CD8-positive, alpha-beta memory T cell (primary cell): ENCODE data around the gene TBC1D22A. TPM values are rescaled to one million over a fixed set of nuclear protein-coding genes. Genes with fewer than 3 reads are reported as not detected.

Source experiments
- CTCF ChIA-PET: fragments of 350-600 bp; sonication (Branson Sonifier 250); formaldehyde crosslinking; loops from one replicate; lab custom pipeline; 2021; ENCODE audit warnings: antibody characterized with exemption; lab: Charles Lee
- POLR2A ChIA-PET: fragments of 350-600 bp; sonication (Branson Sonifier 250); formaldehyde crosslinking; loops from one replicate; lab custom pipeline; 2021; ENCODE audit warnings: antibody characterized with exemption; lab: Charles Lee
- DNase-seq, 5 donors: peaks; one replicate each; pipeline versions ENCODE4 v3.0.0 to v3.0.0-alpha.2; 2020 to 2022; ENCODE audit warnings: mixed read lengths in 1 of 5
- H3K27ac ChIP-seq: one replicate; pipeline ENCODE4 v1.7.0; 2013; ENCODE audit warnings: low read depth, mild to moderate bottlenecking, low read length, moderate library complexity
- H3K27me3 ChIP-seq: 2 replicates; pipeline ENCODE4 v1.7.0; 2013; ENCODE audit warnings: low read length, mild to moderate bottlenecking; ENCODE audit not compliant: insufficient read depth, poor library complexity, severe bottlenecking
- H3K36me3 ChIP-seq: 2 replicates; pipeline ENCODE4 v1.7.0; 2013; ENCODE audit warnings: mild to moderate bottlenecking, low read length, moderate library complexity; ENCODE audit not compliant: insufficient read depth
- H3K4me1 ChIP-seq: 2 replicates; pipeline ENCODE4 v1.7.0; 2013; ENCODE audit warnings: mild to moderate bottlenecking, low read length, moderate library complexity; ENCODE audit not compliant: insufficient read depth
- H3K4me3 ChIP-seq: 2 replicates; pipeline ENCODE4 v1.7.0; 2013; ENCODE audit warnings: mild to moderate bottlenecking, low read length
- H3K9me3 ChIP-seq: 2 replicates; pipeline ENCODE4 v1.7.0; 2013; ENCODE audit warnings: mild to moderate bottlenecking, low read length
- H3K27ac Mint-ChIP-seq, 8 donors: one replicate each; pipeline ENCODE4 v1.8.0; 2020 to 2021; ENCODE audit warnings: mixed read lengths in 8 of 8, mild to moderate bottlenecking in 6 of 8, inconsistent platforms in 3 of 8, moderate library complexity in 3 of 8
- H3K27me3 Mint-ChIP-seq, 2 donors: one replicate each; pipeline ENCODE4 v1.8.0; 2020 to 2021; ENCODE audit warnings: mixed read lengths in 2 of 2, mild to moderate bottlenecking in 1 of 2, moderate library complexity in 1 of 2
- H3K36me3 Mint-ChIP-seq, 3 donors: one replicate each; pipeline ENCODE4 v1.8.0; 2020 to 2021; ENCODE audit warnings: mixed read lengths in 3 of 3, inconsistent platforms in 1 of 3, mild to moderate bottlenecking in 1 of 3
- H3K4me1 Mint-ChIP-seq, 3 donors: one replicate each; pipeline ENCODE4 v1.8.0; 2020 to 2021; ENCODE audit warnings: mixed read lengths in 3 of 3, inconsistent platforms in 1 of 3, mild to moderate bottlenecking in 1 of 3
- H3K4me3 Mint-ChIP-seq, 7 donors: one replicate each; pipeline ENCODE4 v1.8.0; 2020 to 2021; ENCODE audit warnings: mixed read lengths in 7 of 7, mild to moderate bottlenecking in 6 of 7, moderate library complexity in 4 of 7, inconsistent platforms in 2 of 7
- H3K9me3 Mint-ChIP-seq, 5 donors: one replicate each; pipeline ENCODE4 v1.8.0; 2020 to 2022; ENCODE audit warnings: mixed read lengths in 5 of 5, mild to moderate bottlenecking in 3 of 5, moderate library complexity in 2 of 5, inconsistent platforms in 1 of 5
- polyA plus RNA-seq: library from polyadenylated mRNA; unstranded; fragments of 300-500 nt; fragmentation: Illumina TruSeq; gene quantifications from one replicate; pipeline ENCODE4 v1.2.3, GENCODE V29; 2021
- total RNA-seq, 2 experiments: library from RNA; stranded (reverse); gene quantifications; one replicate each; pipeline ENCODE4 v1.2.3, GENCODE V29; 2021

The TBC1D22A gene
- total and polyA plus RNA-seq, 3 experiments from 2014 or later, result 26.6 to 34.8 (median 34.0) TPM

GRCh38 chr22:47061226-47061625 is 298.8 kb downstream of the TBC1D22A start:
- no peaks in the 10 kb centered on the region for H3K9me3 Mint-ChIP-seq
- Histone ChIP-seq H3K9me3 (no peaks in the 10 kb centered on the region), H3K4me3 (no peak overlapping the region), H3K36me3 (no peaks in the 10 kb centered on the region), H3K27me3 (no peaks in the 10 kb centered on the region), H3K27ac (no peak overlapping the region), H3K4me1 (no peaks in the 10 kb centered on the region)
- ChIA-PET POLR2A (no interaction called here), CTCF (no interaction called here)
- DNase-seq, result peak in 1 of 5 donors; percentile 32
- no peak overlapping the region for H3K4me3 Mint-ChIP-seq
- H3K36me3 Mint-ChIP-seq, result peaks cover 0 to 79% (median 15%) of the 10 kb centered on the region in 3 donors
- peaks cover 0 to 20% (median 12%) of the 10 kb centered on the region in 3 donors for H3K4me1 Mint-ChIP-seq
- H3K27me3 Mint-ChIP-seq, result no peaks in the 10 kb centered on the region
- no peak overlapping the region for H3K27ac Mint-ChIP-seq

- Histone ChIP-seq H3K4me3 (no peak overlapping the region), H3K4me1 (no peaks in the 10 kb centered on the region), H3K36me3 (no peaks in the 10 kb centered on the region), H3K9me3 (no peaks in the 10 kb centered on the region), H3K27me3 (no peaks in the 10 kb centered on the region), H3K27ac (no peak overlapping the region)
- Mint-ChIP-seq H3K4me3 (no peak overlapping the region), H3K36me3 (peaks cover 0 to 71% (median 15%) of the 10 kb centered on the region in 3 donors), H3K4me1 (peaks cover 5 to 23% (median 12%) of the 10 kb centered on the region in 3 donors), H3K9me3 (no peaks in the 10 kb centered on the region), H3K27ac (no peak overlapping the region), H3K27me3 (no peaks in the 10 kb centered on the region)
- peak in 1 of 5 donors; percentile 35 for DNase-seq
- ChIA-PET POLR2A (no interaction called here), CTCF (no interaction called here)
Observed at GRCh38 chr22:47062126-47062525, 299.7 kb downstream of the TBC1D22A start.

GRCh38 chr22:47063071-47063509 is 300.6 kb downstream of the TBC1D22A start:
- H3K4me3 Mint-ChIP-seq, result no peak overlapping the region
- no peaks in the 10 kb centered on the region for H3K27me3 ChIP-seq
- H3K9me3 Mint-ChIP-seq, result no peaks in the 10 kb centered on the region
- peaks cover 0 to 65% (median 13%) of the 10 kb centered on the region in 3 donors for H3K36me3 Mint-ChIP-seq
- DNase-seq, result peak in 1 of 5 donors; percentile 45
- H3K27me3 Mint-ChIP-seq, result no peaks in the 10 kb centered on the region
- ChIA-PET CTCF (no interaction called here), POLR2A (no interaction called here)
- no peaks in the 10 kb centered on the region for H3K36me3 ChIP-seq
- H3K27ac ChIP-seq, result no peak overlapping the region
- no peaks in the 10 kb centered on the region for H3K4me1 ChIP-seq
- H3K4me3 ChIP-seq, result no peak overlapping the region
- no peaks in the 10 kb centered on the region for H3K9me3 ChIP-seq
- peak overlapping the region in 2 of 8 donors; percentile 0 to 70 for H3K27ac Mint-ChIP-seq
- peaks cover 14 to 32% (median 15%) of the 10 kb centered on the region in 3 donors for H3K4me1 Mint-ChIP-seq

- Histone ChIP-seq H3K9me3 (no peaks in the 10 kb centered on the region), H3K27ac (no peak overlapping the region), H3K4me3 (no peak overlapping the region), H3K36me3 (no peaks in the 10 kb centered on the region), H3K27me3 (no peaks in the 10 kb centered on the region), H3K4me1 (no peaks in the 10 kb centered on the region)
- Mint-ChIP-seq H3K4me1 (peaks cover 19 to 38% (median 20%) of the 10 kb centered on the region in 3 donors), H3K9me3 (no peaks in the 10 kb centered on the region), H3K27ac (no peak overlapping the region), H3K36me3 (peaks cover 0 to 62% (median 15%) of the 10 kb centered on the region in 3 donors), H3K27me3 (no peaks in the 10 kb centered on the region), H3K4me3 (no peak overlapping the region)
- ChIA-PET CTCF (no interaction called here), POLR2A (no interaction called here)
- no peak for DNase-seq
Observed at GRCh38 chr22:47063606-47064005, 301.2 kb downstream of the TBC1D22A start.

- H3K9me3 ChIP-seq, result no peaks in the 10 kb centered on the region
- no peaks in the 10 kb centered on the region for H3K4me1 ChIP-seq
- H3K4me3 ChIP-seq, result no peak overlapping the region
- CTCF ChIA-PET, result no interaction called here
- no peak overlapping the region for H3K27ac ChIP-seq
- no peaks in the 10 kb centered on the region for H3K9me3 Mint-ChIP-seq
- H3K36me3 ChIP-seq, result no peaks in the 10 kb centered on the region
- H3K4me1 Mint-ChIP-seq, result peaks cover 21 to 39% (median 22%) of the 10 kb centered on the region in 3 donors
- H3K27ac Mint-ChIP-seq, result no peak overlapping the region
- POLR2A ChIA-PET, result no interaction called here
- H3K36me3 Mint-ChIP-seq, result peaks cover 0 to 58% (median 16%) of the 10 kb centered on the region in 3 donors
- H3K27me3 ChIP-seq, result no peaks in the 10 kb centered on the region
- DNase-seq, result no peak
- H3K27me3 Mint-ChIP-seq, result no peaks in the 10 kb centered on the region
- H3K4me3 Mint-ChIP-seq, result no peak overlapping the region
Observed at GRCh38 chr22:47064016-47064415, 301.6 kb downstream of the TBC1D22A start.

GRCh38 chr22:47064416-47064815 is 302.0 kb downstream of the TBC1D22A start:
- no peaks in the 10 kb centered on the region for H3K27me3 ChIP-seq
- no peaks in the 10 kb centered on the region for H3K4me1 ChIP-seq
- Mint-ChIP-seq H3K36me3 (peaks cover 0 to 54% (median 16%) of the 10 kb centered on the region in 3 donors), H3K27ac (no peak overlapping the region), H3K4me3 (no peak overlapping the region), H3K27me3 (no peaks in the 10 kb centered on the region), H3K9me3 (no peaks in the 10 kb centered on the region), H3K4me1 (peaks cover 21 to 39% (median 22%) of the 10 kb centered on the region in 3 donors)
- ChIA-PET CTCF (no interaction called here), POLR2A (no interaction called here)
- H3K9me3 ChIP-seq, result no peaks in the 10 kb centered on the region
- no peak overlapping the region for H3K27ac ChIP-seq
- DNase-seq, result no peak
- no peak overlapping the region for H3K4me3 ChIP-seq
- H3K36me3 ChIP-seq, result no peaks in the 10 kb centered on the region

GRCh38 chr22:47065756-47066615 is 303.5 kb downstream of the TBC1D22A start:
- Mint-ChIP-seq H3K27me3 (no peaks in the 10 kb centered on the region), H3K4me3 (peak overlapping the region in 1 of 7 donors; percentile 81), H3K9me3 (no peaks in the 10 kb centered on the region), H3K36me3 (peaks cover 0 to 42% (median 16%) of the 10 kb centered on the region in 3 donors), H3K4me1 (peaks cover 22 to 39% (median 26%) of the 10 kb centered on the region in 3 donors), H3K27ac (peak overlapping the region in 1 of 8 donors; percentile 24)
- no peaks in the 10 kb centered on the region for H3K9me3 ChIP-seq
- H3K4me1 ChIP-seq, result no peaks in the 10 kb centered on the region
- DNase-seq, result no peak
- CTCF ChIA-PET, result no interaction called here
- H3K27me3 ChIP-seq, result no peaks in the 10 kb centered on the region
- H3K4me3 ChIP-seq, result no peak overlapping the region
- POLR2A ChIA-PET, result no interaction called here
- no peak overlapping the region for H3K27ac ChIP-seq
- H3K36me3 ChIP-seq, result no peaks in the 10 kb centered on the region

GRCh38 chr22:47066616-47066905 is 304.1 kb downstream of the TBC1D22A start:
- Histone ChIP-seq H3K4me1 (no peaks in the 10 kb centered on the region), H3K27me3 (no peaks in the 10 kb centered on the region), H3K36me3 (no peaks in the 10 kb centered on the region), H3K27ac (no peak overlapping the region), H3K4me3 (no peak overlapping the region), H3K9me3 (no peaks in the 10 kb centered on the region)
- H3K36me3 Mint-ChIP-seq, result peaks cover 0 to 37% (median 12%) of the 10 kb centered on the region in 3 donors
- POLR2A ChIA-PET, result no interaction called here
- no peak for DNase-seq
- peak overlapping the region in 1 of 8 donors; percentile 70 for H3K27ac Mint-ChIP-seq
- no peaks in the 10 kb centered on the region for H3K9me3 Mint-ChIP-seq
- H3K4me1 Mint-ChIP-seq, result peaks cover 24 to 39% (median 26%) of the 10 kb centered on the region in 3 donors
- no peaks in the 10 kb centered on the region for H3K27me3 Mint-ChIP-seq
- CTCF ChIA-PET, result no interaction called here
- H3K4me3 Mint-ChIP-seq, result no peak overlapping the region
